DOHH2 (cell line): ENCODE measurements around the gene SLC12A8.

ENCODE experiments used
- H3F3A ChIP-seq: fragments of 200-600 bp; sonication (generic), shearing (Covaris generic); 2 replicates; pipeline ENCODE4 v1.6.0; 2016; ENCODE audit warnings: antibody characterized with exemption, mild to moderate bottlenecking; ENCODE audit not compliant: control insufficient read depth, insufficient read depth
- H3K27ac ChIP-seq: fragments of 200-600 bp; sonication (generic); 2 replicates; pipeline ENCODE4 v1.5.1; 2014; ENCODE audit warnings: low read depth, mild to moderate bottlenecking, low read length, moderate library complexity
- H3K27me3 ChIP-seq: fragments of 200-600 bp; sonication (generic); 2 replicates; pipeline ENCODE4 v1.6.1; 2014; ENCODE audit warnings: mild to moderate bottlenecking, low read length, mixed read lengths; ENCODE audit not compliant: control insufficient read depth
- H3K36me3 ChIP-seq: fragments of 200-600 bp; sonication (generic); 2 replicates; pipeline ENCODE4 v1.6.1; 2014; ENCODE audit warnings: mild to moderate bottlenecking, low read length, moderate library complexity, mixed read lengths; ENCODE audit not compliant: control insufficient read depth
- H3K4me1 ChIP-seq: fragments of 200-600 bp; sonication (generic); 2 replicates; pipeline ENCODE4 v1.6.1; 2014; ENCODE audit warnings: mild to moderate bottlenecking, low read length, mixed read lengths; ENCODE audit not compliant: control insufficient read depth
- H3K4me2 ChIP-seq: fragments of 200-600 bp; sonication (generic); 2 replicates; pipeline ENCODE4 v1.6.0; 2014; ENCODE audit warnings: mild to moderate bottlenecking, low read length, moderate library complexity
- H3K4me3 ChIP-seq: fragments of 200-600 bp; sonication (generic); 2 replicates; pipeline ENCODE4 v1.5.1; 2014; ENCODE audit warnings: mild to moderate bottlenecking, low read length, mixed read lengths
- H3K79me2 ChIP-seq: fragments of 200-600 bp; sonication (generic); 2 replicates; pipeline ENCODE4 v1.6.1; 2014; ENCODE audit warnings: mild to moderate bottlenecking, low read length, mixed read lengths; ENCODE audit not compliant: control insufficient read depth
- H3K9me2 ChIP-seq: fragments of 200-600 bp; sonication (generic); replicated peaks from 2 replicates; pipeline ENCODE4 v1.6.1; 2014; ENCODE audit warnings: mild to moderate bottlenecking, low read length, mixed read lengths; ENCODE audit not compliant: control insufficient read depth
- H3K9me3 ChIP-seq: fragments of 200-600 bp; sonication (generic); 2 replicates; pipeline ENCODE4 v1.6.1; 2014; ENCODE audit warnings: antibody characterized with exemption, low read length, mixed read lengths; ENCODE audit not compliant: control insufficient read depth, insufficient read depth
- H4K20me1 ChIP-seq: fragments of 200-600 bp; sonication (generic); 2 replicates; pipeline ENCODE4 v1.6.0; 2014; ENCODE audit warnings: low read depth, mild to moderate bottlenecking, antibody characterized with exemption, low read length, moderate library complexity; ENCODE audit not compliant: control insufficient read depth, insufficient read depth
- CTCF ChIP-seq: fragments of 200-600 bp; sonication (generic); IDR thresholded peaks from one replicate; pipeline ENCODE4 v1.5.1; 2014; ENCODE audit warnings: antibody characterized with exemption, mild to moderate bottlenecking, low read depth, low read length; ENCODE audit not compliant: poor library complexity, severe bottlenecking
- EZH2phosphoT487 ChIP-seq: fragments of 200-600 bp; sonication (generic); IDR thresholded peaks from 2 replicates; pipeline ENCODE4 v1.6.1; 2017; ENCODE audit warnings: borderline replicate concordance, mild to moderate bottlenecking, antibody characterized with exemption, low read length, moderate library complexity, mixed read lengths

SLC12A8 gene

GRCh38 chr3:125239266-125239665 is 26.7 kb upstream of the SLC12A8 start:
- H3K4me1 ChIP-seq, result no peaks in the 10 kb centered on the region
- peaks cover 7% of the 10 kb centered on the region for H3K36me3 ChIP-seq
- H3F3A ChIP-seq, result no peaks in the 10 kb centered on the region
- no peak overlapping the region for H3K27ac ChIP-seq
- H3K9me2 ChIP-seq, result no peaks in the 10 kb centered on the region
- no peaks in the 10 kb centered on the region for H4K20me1 ChIP-seq
- H3K79me2 ChIP-seq, result no peaks in the 10 kb centered on the region
- no peaks in the 10 kb centered on the region for H3K9me3 ChIP-seq
- TF ChIP-seq CTCF (no peak), EZH2phosphoT487 (no peak)
- H3K4me3 ChIP-seq, result no peak overlapping the region
- H3K4me2 ChIP-seq, result no peak overlapping the region
- H3K27me3 ChIP-seq, result no peaks in the 10 kb centered on the region

- no peaks in the 10 kb centered on the region for H3K27me3 ChIP-seq
- H3K36me3 ChIP-seq, result peaks cover 7% of the 10 kb centered on the region
- no peak overlapping the region for H3K27ac ChIP-seq
- no peaks in the 10 kb centered on the region for H4K20me1 ChIP-seq
- no peaks in the 10 kb centered on the region for H3K79me2 ChIP-seq
- TF ChIP-seq EZH2phosphoT487 (no peak), CTCF (no peak)
- no peak overlapping the region for H3K4me2 ChIP-seq
- H3K4me3 ChIP-seq, result no peak overlapping the region
- no peaks in the 10 kb centered on the region for H3K4me1 ChIP-seq
- no peaks in the 10 kb centered on the region for H3K9me2 ChIP-seq
- no peaks in the 10 kb centered on the region for H3K9me3 ChIP-seq
- no peaks in the 10 kb centered on the region for H3F3A ChIP-seq
Observed at GRCh38 chr3:125238759-125239158, 26.2 kb upstream of the SLC12A8 start.

GRCh38 chr3:125236331-125236903 is 23.9 kb upstream of the SLC12A8 start:
- Histone ChIP-seq H3K4me2 (no peak overlapping the region), H3K79me2 (no peaks in the 10 kb centered on the region), H3K9me3 (no peaks in the 10 kb centered on the region), H3K4me3 (no peak overlapping the region), H3K36me3 (peaks cover 25% of the 10 kb centered on the region), H3K27ac (no peak overlapping the region), H3K4me1 (no peaks in the 10 kb centered on the region), H4K20me1 (no peaks in the 10 kb centered on the region), H3K27me3 (no peaks in the 10 kb centered on the region), H3F3A (no peaks in the 10 kb centered on the region), H3K9me2 (no peaks in the 10 kb centered on the region)
- TF ChIP-seq CTCF (no peak), EZH2phosphoT487 (no peak)

GRCh38 chr3:125234831-125235230 is 22.3 kb upstream of the SLC12A8 start:
- Histone ChIP-seq H3K4me2 (no peak overlapping the region), H3F3A (no peaks in the 10 kb centered on the region), H3K27me3 (no peaks in the 10 kb centered on the region), H3K36me3 (peaks cover 25% of the 10 kb centered on the region), H3K4me3 (no peak overlapping the region), H4K20me1 (no peaks in the 10 kb centered on the region), H3K9me3 (no peaks in the 10 kb centered on the region), H3K79me2 (no peaks in the 10 kb centered on the region), H3K27ac (no peak overlapping the region), H3K4me1 (no peaks in the 10 kb centered on the region), H3K9me2 (no peaks in the 10 kb centered on the region)
- TF ChIP-seq CTCF (no peak), EZH2phosphoT487 (no peak)
